Activated CD8-positive, alpha-beta memory T cell treated with anti-CD3 and anti-CD28 coated beads, Interleukin-2, amount 10 ng/mL, durations not matched to agents 7 days and 5 days (primary cell): Measurements from ENCODE around the gene UROC1. TPM values are rescaled to one million over a fixed set of nuclear protein-coding genes. Genes with fewer than 3 reads are reported as not detected.
A peak's percentile ranks its signal among the peaks of the same experiment; 100 is the strongest.

Experiments used
- ATAC-seq: fragments of 150-1000 bp; cut with Tn5 transposase; one replicate; pipeline ENCODE4 v1.10.0; 2021; ENCODE audit warnings: moderate library complexity
- CTCF ChIA-PET: fragments of 350-600 bp; sonication (Branson Sonifier 250); formaldehyde crosslinking; loops from one replicate; lab custom pipeline; 2021; ENCODE audit warnings: antibody characterized with exemption; lab: Charles Lee
- DNase-seq: peaks from one replicate; pipeline ENCODE4 v3.0.0-alpha.2; 2020
- H3K27ac Mint-ChIP-seq: one replicate; pipeline ENCODE4 v1.8.0; 2021; ENCODE audit warnings: mild to moderate bottlenecking, mixed read lengths
- H3K27me3 Mint-ChIP-seq: one replicate; pipeline ENCODE4 v1.8.0; 2021; ENCODE audit warnings: mixed read lengths
- H3K36me3 Mint-ChIP-seq: one replicate; pipeline ENCODE4 v1.8.0; 2021; ENCODE audit warnings: mild to moderate bottlenecking, mixed read lengths
- H3K4me1 Mint-ChIP-seq: one replicate; pipeline ENCODE4 v1.8.0; 2021; ENCODE audit warnings: mixed read lengths
- H3K4me3 Mint-ChIP-seq: one replicate; pipeline ENCODE4 v1.8.0; 2021; ENCODE audit warnings: mild to moderate bottlenecking, moderate library complexity, mixed read lengths
- H3K9me3 Mint-ChIP-seq: one replicate; pipeline ENCODE4 v1.8.0; 2022; ENCODE audit warnings: low read depth, mixed read lengths
- total RNA-seq, 2 experiments: library from RNA; stranded (reverse); gene quantifications; one replicate each; pipeline ENCODE4 v1.2.3, GENCODE V29; 2021

Gene UROC1
- total RNA-seq, 2 experiments from 2014 or later = not detected

GRCh38 chr3:126487151-126487771 is 30.3 kb downstream of the UROC1 start:
- ATAC-seq = peak; percentile 82
- peak; percentile 44 for DNase-seq
- H3K4me3 Mint-ChIP-seq = no peak overlapping the region
- H3K27me3 Mint-ChIP-seq = no peaks in the 10 kb centered on the region
- no peaks in the 10 kb centered on the region for H3K36me3 Mint-ChIP-seq
- peak overlapping the region; percentile 57 for H3K27ac Mint-ChIP-seq
- CTCF ChIA-PET = no interaction called here
- H3K9me3 Mint-ChIP-seq = no peaks in the 10 kb centered on the region
- H3K4me1 Mint-ChIP-seq = peaks cover 13% of the 10 kb centered on the region

DNA sequence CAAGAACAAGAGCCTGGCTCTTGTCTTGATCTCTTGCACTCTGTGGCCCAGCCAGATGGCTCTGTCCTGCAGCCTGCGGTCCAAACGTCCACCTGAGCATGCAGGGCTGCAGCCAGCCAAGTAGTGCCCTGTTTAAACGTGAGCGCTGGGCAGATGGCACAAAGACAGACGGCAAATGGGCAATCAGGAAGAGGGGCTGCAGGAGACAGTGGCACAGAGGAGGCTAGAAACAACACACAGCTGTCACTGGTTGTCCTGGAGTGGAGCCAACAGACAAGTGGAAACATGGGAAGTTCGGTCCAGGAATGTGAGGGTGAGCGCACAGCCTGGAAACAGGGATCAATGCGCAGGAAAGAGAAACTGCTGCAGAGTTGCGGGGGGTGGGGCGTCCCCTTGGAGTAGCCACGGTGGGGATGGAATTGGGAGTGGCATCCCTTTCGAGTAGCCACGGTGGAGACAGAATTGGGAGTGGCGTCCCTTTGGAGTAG is 31.2 kb downstream of the UROC1 start:
- Mint-ChIP-seq H3K36me3 (no peaks in the 10 kb centered on the region), H3K27me3 (no peaks in the 10 kb centered on the region), H3K27ac (no peak overlapping the region), H3K4me1 (peaks cover 13% of the 10 kb centered on the region), H3K4me3 (no peak overlapping the region), H3K9me3 (no peaks in the 10 kb centered on the region)
- no peak for ATAC-seq
- no peak for DNase-seq
- CTCF ChIA-PET = no interaction called here

DNA sequence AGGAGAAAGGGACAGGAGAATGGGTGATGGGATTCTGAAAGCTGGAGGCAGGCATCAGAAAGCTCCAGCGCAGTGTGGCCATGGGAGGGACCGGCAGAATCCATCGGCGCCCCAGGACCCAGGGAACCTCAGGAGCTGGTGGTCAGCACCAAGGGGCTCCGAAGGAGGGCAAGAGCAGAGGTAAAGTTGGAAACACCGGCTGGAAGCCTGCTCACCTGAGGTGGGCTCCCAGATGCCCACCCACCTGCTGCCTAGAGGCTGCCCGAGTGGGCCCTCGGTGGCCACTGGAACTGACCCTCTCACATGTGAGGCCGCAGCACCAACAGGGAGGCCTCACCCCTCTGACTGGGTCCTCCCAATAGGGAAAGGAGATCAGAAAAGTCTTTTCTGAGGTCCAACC is 31.6 kb downstream of the UROC1 start:
- peaks cover 13% of the 10 kb centered on the region for H3K4me1 Mint-ChIP-seq
- H3K27ac Mint-ChIP-seq = no peak overlapping the region
- CTCF ChIA-PET = no interaction called here
- no peak for ATAC-seq
- H3K4me3 Mint-ChIP-seq = no peak overlapping the region
- no peak for DNase-seq
- H3K36me3 Mint-ChIP-seq = no peaks in the 10 kb centered on the region
- no peaks in the 10 kb centered on the region for H3K27me3 Mint-ChIP-seq
- no peaks in the 10 kb centered on the region for H3K9me3 Mint-ChIP-seq

GRCh38 chr3:126485176-126485897 is 32.2 kb downstream of the UROC1 start:
- H3K36me3 Mint-ChIP-seq = no peaks in the 10 kb centered on the region
- peaks cover 13% of the 10 kb centered on the region for H3K4me1 Mint-ChIP-seq
- no peak overlapping the region for H3K27ac Mint-ChIP-seq
- ATAC-seq = no peak
- H3K9me3 Mint-ChIP-seq = no peaks in the 10 kb centered on the region
- CTCF ChIA-PET = no interaction called here
- no peak overlapping the region for H3K4me3 Mint-ChIP-seq
- no peaks in the 10 kb centered on the region for H3K27me3 Mint-ChIP-seq
- DNase-seq = no peak

GRCh38 chr3:126484662-126485061 is 32.9 kb downstream of the UROC1 start:
- CTCF ChIA-PET = interaction anchor here (1.0 kb wide), 1 partner anchor 498 kb away, joined by 3 read pairs; the partner anchor contains the start of gene PLXNA1
- Mint-ChIP-seq H3K4me3 (no peak overlapping the region), H3K27me3 (no peaks in the 10 kb centered on the region), H3K9me3 (no peaks in the 10 kb centered on the region), H3K4me1 (peaks cover 13% of the 10 kb centered on the region), H3K27ac (no peak overlapping the region), H3K36me3 (no peaks in the 10 kb centered on the region)
- no peak for ATAC-seq
- no peak for DNase-seq

DNA sequence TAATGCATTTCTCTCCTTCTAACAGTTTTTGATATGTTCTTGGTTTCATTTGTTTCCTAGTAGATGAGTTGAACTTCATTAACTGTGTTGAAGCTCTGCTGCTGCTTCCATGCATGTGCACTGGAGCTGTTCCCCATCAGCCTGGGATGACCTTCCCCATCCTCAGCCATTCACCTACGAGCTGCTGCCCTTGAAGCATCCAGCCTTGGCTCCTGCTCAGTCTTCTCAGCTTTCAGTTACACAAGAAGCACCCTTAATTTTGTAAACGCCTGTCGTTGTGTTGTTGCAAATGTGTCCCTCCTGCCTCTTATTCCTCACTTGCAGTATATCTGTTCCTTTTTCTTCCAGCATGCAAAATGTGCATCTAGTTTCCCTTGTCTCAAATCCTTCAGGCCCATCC is 33.4 kb downstream of the UROC1 start:
- H3K4me1 Mint-ChIP-seq = peaks cover 13% of the 10 kb centered on the region
- DNase-seq (no peak), ATAC-seq (no peak)
- H3K27me3 Mint-ChIP-seq = no peaks in the 10 kb centered on the region
- CTCF ChIA-PET = interaction anchor here (1.0 kb wide), 1 partner anchor 498 kb away, joined by 3 read pairs; the partner anchor contains the start of gene PLXNA1
- no peak overlapping the region for H3K4me3 Mint-ChIP-seq
- no peaks in the 10 kb centered on the region for H3K9me3 Mint-ChIP-seq
- H3K36me3 Mint-ChIP-seq = no peaks in the 10 kb centered on the region
- no peak overlapping the region for H3K27ac Mint-ChIP-seq

DNA sequence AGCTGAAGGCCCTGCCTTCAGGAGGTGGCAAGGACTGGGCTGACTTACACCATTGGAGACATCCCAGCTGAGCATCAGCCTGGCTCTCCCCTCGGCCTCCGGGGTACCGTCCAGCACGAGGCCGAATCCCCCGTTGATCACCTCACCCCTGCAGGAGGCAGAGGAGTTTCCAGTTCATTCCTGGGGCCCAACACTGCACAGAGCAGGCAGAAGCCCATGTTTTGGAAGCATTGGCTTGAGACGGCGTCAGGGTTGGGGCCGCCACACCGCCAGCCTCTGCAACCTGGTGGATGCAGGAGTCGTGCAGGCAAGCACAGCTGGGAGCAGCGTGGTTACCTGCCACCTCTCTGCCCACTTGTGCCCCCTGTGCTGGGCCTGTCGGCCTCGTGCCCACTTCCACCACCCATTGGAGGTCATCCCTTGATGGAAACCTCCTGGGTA is 34.2 kb downstream of the UROC1 start:
- Mint-ChIP-seq H3K4me3 (no peak overlapping the region), H3K9me3 (no peaks in the 10 kb centered on the region), H3K27me3 (no peaks in the 10 kb centered on the region), H3K4me1 (peaks cover 13% of the 10 kb centered on the region), H3K27ac (no peak overlapping the region), H3K36me3 (no peaks in the 10 kb centered on the region)
- ATAC-seq (no peak), DNase-seq (no peak)
- CTCF ChIA-PET = no interaction called here

GRCh38 chr3:126482503-126483255 is 34.9 kb downstream of the UROC1 start:
- H3K9me3 Mint-ChIP-seq = no peaks in the 10 kb centered on the region
- CTCF ChIA-PET = no interaction called here
- peaks cover 13% of the 10 kb centered on the region for H3K4me1 Mint-ChIP-seq
- no peak overlapping the region for H3K27ac Mint-ChIP-seq
- DNase-seq = no peak
- H3K27me3 Mint-ChIP-seq = no peaks in the 10 kb centered on the region
- H3K4me3 Mint-ChIP-seq = no peak overlapping the region
- ATAC-seq = no peak
- no peaks in the 10 kb centered on the region for H3K36me3 Mint-ChIP-seq

DNA sequence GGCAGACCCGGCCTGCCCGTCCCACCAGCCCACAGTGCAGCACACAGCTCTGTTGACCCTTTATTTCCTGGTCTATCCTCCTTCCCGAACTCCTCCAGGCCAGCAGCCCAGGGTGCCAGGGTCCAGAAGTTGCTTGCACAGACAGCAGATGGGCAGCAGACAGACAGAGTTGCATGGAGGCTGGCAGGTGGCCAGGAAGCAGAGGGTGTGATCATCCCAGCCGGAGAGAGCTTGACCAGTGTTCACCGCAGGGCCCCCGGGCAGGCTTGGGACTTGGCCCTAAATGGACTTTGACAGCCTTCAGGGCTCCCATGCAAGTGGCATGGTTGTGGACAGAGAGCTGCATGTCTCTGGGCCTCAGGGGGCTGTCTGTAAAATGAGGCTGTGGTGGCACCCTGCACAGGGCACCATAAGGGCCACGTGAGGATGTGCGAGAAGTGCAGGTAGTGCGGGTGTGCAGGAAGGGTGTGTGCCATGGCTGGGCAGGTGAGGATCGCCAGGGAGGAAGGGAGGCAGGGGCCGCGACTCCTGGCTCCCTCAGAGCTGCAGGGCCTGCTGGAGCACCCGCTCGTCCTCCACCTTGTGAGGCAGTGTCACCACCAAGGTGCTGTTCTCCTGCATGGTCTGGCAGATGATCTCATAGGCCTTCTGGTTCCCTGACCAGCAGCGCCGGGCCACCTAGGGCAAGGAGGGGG is 35.6 kb downstream of the UROC1 start:
- Mint-ChIP-seq H3K4me3 (no peak overlapping the region), H3K9me3 (no peaks in the 10 kb centered on the region), H3K36me3 (no peaks in the 10 kb centered on the region), H3K4me1 (peaks cover 10% of the 10 kb centered on the region), H3K27ac (no peak overlapping the region), H3K27me3 (no peaks in the 10 kb centered on the region)
- DNase-seq = no peak
- ATAC-seq = no peak
- CTCF ChIA-PET = no interaction called here

GRCh38 chr3:126480861-126481260 is 36.7 kb downstream of the UROC1 start:
- ATAC-seq (no peak), DNase-seq (no peak)
- CTCF ChIA-PET = no interaction called here
- Mint-ChIP-seq H3K4me1 (peaks cover 5% of the 10 kb centered on the region), H3K36me3 (no peaks in the 10 kb centered on the region), H3K27me3 (no peaks in the 10 kb centered on the region), H3K4me3 (no peak overlapping the region), H3K9me3 (no peaks in the 10 kb centered on the region), H3K27ac (no peak overlapping the region)

DNA sequence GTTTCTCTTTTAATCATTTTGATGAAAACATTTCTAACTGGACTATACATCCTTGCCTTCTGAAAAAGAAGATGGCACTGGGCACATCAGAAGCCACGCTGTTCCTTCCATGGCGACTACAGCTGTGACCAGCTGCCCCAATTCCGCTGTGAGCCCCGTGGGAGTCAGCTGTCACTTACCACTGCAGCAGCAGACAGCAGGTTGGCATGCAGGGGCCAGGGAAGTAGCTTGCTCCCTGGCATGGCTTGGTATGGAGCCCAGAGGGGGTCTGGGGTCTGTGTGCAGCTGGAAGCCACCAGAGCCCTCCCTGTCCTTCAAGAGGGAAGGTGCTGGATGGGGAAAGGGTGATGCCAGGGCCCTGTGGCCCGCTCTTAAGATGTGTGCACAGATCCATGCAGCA is 37.4 kb downstream of the UROC1 start:
- no peaks in the 10 kb centered on the region for H3K9me3 Mint-ChIP-seq
- no peaks in the 10 kb centered on the region for H3K36me3 Mint-ChIP-seq
- no peaks in the 10 kb centered on the region for H3K27me3 Mint-ChIP-seq
- H3K27ac Mint-ChIP-seq = no peak overlapping the region
- peaks cover 5% of the 10 kb centered on the region for H3K4me1 Mint-ChIP-seq
- ATAC-seq = no peak
- CTCF ChIA-PET = no interaction called here
- DNase-seq = no peak
- H3K4me3 Mint-ChIP-seq = no peak overlapping the region

- ATAC-seq (no peak), DNase-seq (no peak)
- Mint-ChIP-seq H3K4me1 (peaks cover 5% of the 10 kb centered on the region), H3K36me3 (no peaks in the 10 kb centered on the region), H3K27ac (no peak overlapping the region), H3K27me3 (no peaks in the 10 kb centered on the region), H3K4me3 (no peak overlapping the region), H3K9me3 (no peaks in the 10 kb centered on the region)
- CTCF ChIA-PET = no interaction called here
These were observed 37.9 kb downstream of the UROC1 start for GRCh38 chr3:126479642-126480041.
